Endothelial cell of umbilical vein (primary cell): Measurements from ENCODE around the gene NFATC2.

Source experiments
- TF ChIP-seq, protein P1 (sequence below): IDR thresholded peaks from 2 replicates; pipeline ENCODE4 v1.6.1; 2011; ENCODE audit not compliant: insufficient read depth, insufficient read length
- TF ChIP-seq, protein P2 (sequence below), 2 donors: IDR thresholded peaks; 1 replicate in 1 of 2; 2 replicates in 1 of 2; pipeline ENCODE4 v1.5.1; 2011; ENCODE audit warnings: low read length in 2 of 2, mild to moderate bottlenecking in 2 of 2, moderate library complexity in 2 of 2, control low read depth in 1 of 2, inconsistent platforms in 1 of 2, low read depth in 1 of 2; ENCODE audit not compliant: insufficient read depth in 1 of 2; ENCODE audit errors: extremely low read depth in 1 of 2

DNA sequence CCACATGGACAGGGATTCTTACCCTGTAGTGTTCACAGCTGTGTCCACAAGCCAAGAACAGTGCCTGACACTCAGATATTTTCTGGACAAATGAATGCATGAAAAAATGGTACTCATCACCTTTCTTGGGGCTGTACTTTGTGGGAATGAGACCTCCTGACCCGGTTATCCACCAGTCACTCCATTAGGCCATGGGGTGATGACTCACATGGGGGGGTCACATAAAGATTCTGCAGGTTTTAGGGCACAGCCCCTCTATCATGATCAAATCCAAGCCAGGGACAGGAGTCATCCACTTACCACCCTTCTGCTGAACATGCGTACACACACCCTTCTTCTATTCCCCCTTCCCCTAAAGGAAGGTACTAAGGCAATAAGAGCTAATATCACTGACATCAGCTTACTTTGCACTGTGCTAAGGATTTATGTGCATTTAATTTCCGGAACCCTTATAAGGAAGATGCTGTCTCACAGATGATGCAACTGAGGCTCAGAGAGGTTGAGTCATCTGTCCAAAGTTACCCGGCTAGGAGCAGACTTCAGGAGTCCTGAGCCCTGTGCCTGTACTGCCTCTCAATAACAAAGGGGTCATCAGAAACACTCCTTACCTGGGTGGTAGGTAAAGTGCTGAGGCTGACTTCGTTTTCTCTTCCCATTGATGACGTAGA lies 107.8 kb downstream of the NFATC2 start:
- TF ChIP-seq, protein P1, sequence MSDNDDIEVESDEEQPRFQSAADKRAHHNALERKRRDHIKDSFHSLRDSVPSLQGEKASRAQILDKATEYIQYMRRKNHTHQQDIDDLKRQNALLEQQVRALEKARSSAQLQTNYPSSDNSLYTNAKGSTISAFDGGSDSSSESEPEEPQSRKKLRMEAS: no peak
- TF ChIP-seq, protein P2, sequence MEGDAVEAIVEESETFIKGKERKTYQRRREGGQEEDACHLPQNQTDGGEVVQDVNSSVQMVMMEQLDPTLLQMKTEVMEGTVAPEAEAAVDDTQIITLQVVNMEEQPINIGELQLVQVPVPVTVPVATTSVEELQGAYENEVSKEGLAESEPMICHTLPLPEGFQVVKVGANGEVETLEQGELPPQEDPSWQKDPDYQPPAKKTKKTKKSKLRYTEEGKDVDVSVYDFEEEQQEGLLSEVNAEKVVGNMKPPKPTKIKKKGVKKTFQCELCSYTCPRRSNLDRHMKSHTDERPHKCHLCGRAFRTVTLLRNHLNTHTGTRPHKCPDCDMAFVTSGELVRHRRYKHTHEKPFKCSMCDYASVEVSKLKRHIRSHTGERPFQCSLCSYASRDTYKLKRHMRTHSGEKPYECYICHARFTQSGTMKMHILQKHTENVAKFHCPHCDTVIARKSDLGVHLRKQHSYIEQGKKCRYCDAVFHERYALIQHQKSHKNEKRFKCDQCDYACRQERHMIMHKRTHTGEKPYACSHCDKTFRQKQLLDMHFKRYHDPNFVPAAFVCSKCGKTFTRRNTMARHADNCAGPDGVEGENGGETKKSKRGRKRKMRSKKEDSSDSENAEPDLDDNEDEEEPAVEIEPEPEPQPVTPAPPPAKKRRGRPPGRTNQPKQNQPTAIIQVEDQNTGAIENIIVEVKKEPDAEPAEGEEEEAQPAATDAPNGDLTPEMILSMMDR (IDR thresholded peaks at IDR 0.05; ENCODE audit: extremely low read depth in 1 of 2, insufficient read depth in 1 of 2, low read depth in 1 of 2, low read length in 2 of 2): no peak
